K562 (cell line): ENCODE measurements around the gene PRRC2A. TPM values are rescaled to one million over a fixed set of nuclear protein-coding genes. Genes with fewer than 3 reads are reported as not detected.
A peak's percentile ranks its signal among the peaks of the same experiment; 100 is the strongest.

Source experiments
- ASH1L ChIP-seq: fragments of 450-650 bp; IDR thresholded peaks from 2 replicates; pipeline ENCODE4 v1.6.1; 2018; ENCODE audit warnings: borderline replicate concordance, mild to moderate bottlenecking, low read depth; ENCODE audit not compliant: partially characterized antibody
- CREB1 ChIP-seq, 2 experiments: sonication (generic) in 1 of 2; formaldehyde crosslinking in 1 of 2; IDR thresholded peaks; 2 replicates each; pipeline versions ENCODE4 v1.6.1 to v1.8.0; 2012 to 2022; ENCODE audit warnings: inconsistent platforms in 1 of 2, mild to moderate bottlenecking in 1 of 2, missing genetic modification reagents in 1 of 2, moderate library complexity in 1 of 2
- GABPB1 ChIP-seq: sonication (generic); formaldehyde crosslinking; IDR thresholded peaks from 2 replicates; pipeline ENCODE4 v1.8.0; 2022; ENCODE audit warnings: mild to moderate bottlenecking, missing genetic modification reagents
- HNRNPH1 ChIP-seq: fragments of 200-400 bp; formaldehyde crosslinking; optimal IDR thresholded peaks from 2 replicates; pipeline ENCODE3; 2017; ENCODE audit warnings: low read depth, mild to moderate bottlenecking, low read length, moderate library complexity
- KLF16 ChIP-seq: IDR thresholded peaks from 2 replicates; pipeline ENCODE4 v1.6.1; 2016; ENCODE audit warnings: antibody characterized with exemption
- NRF1 ChIP-seq, 2 experiments: fragments of 450-650 bp; IDR thresholded peaks in 1 of 2; conservative IDR thresholded peaks in 1 of 2; 2 replicates each; pipeline ENCODE4 v1.6.1; 2014; ENCODE audit warnings: mild to moderate bottlenecking in 2 of 2
- POLR2H ChIP-seq: IDR thresholded peaks from 2 replicates; pipeline ENCODE4 v1.6.1; 2016; ENCODE audit warnings: missing genetic modification characterization, low read depth, mild to moderate bottlenecking, control low read depth, missing compliant biosample characterization, moderate library complexity
- PREB ChIP-seq: sonication (generic); formaldehyde crosslinking; IDR thresholded peaks from 2 replicates; pipeline ENCODE4 v1.8.1; 2023; ENCODE audit warnings: mild to moderate bottlenecking, missing genetic modification reagents
- PRPF4 ChIP-seq: fragments of 200-400 bp; formaldehyde crosslinking; IDR thresholded peaks from one replicate; pipeline ENCODE4 v1.6.1; 2017; ENCODE audit warnings: low read length, low read depth, mild to moderate bottlenecking; ENCODE audit not compliant: insufficient read depth, poor library complexity, severe bottlenecking
- RBBP5 ChIP-seq: fragments of 200-600 bp; sonication (generic); IDR thresholded peaks from 2 replicates; pipeline ENCODE4 v1.6.1; 2012; ENCODE audit warnings: borderline replicate concordance, mild to moderate bottlenecking, low read length, control low read depth, inconsistent platforms; ENCODE audit not compliant: insufficient read depth, poor library complexity, severe bottlenecking
- RCOR1 ChIP-seq, 2 experiments: IDR thresholded peaks; 2 replicates each; pipeline ENCODE4 v1.6.1; 2012; ENCODE audit warnings: low read depth in 2 of 2, low read length in 2 of 2, borderline replicate concordance in 1 of 2, improper control_type of control experiment in 1 of 2
- RNF219 ChIP-seq: fragments of 250-450 bp; sonication (Bioruptor Pico); IDR thresholded peaks from 2 replicates; pipeline ENCODE4 v1.5.0; 2022; ENCODE audit warnings: mild to moderate bottlenecking
- TBP ChIP-seq: optimal IDR thresholded peaks from 2 replicates; pipeline ENCODE3; 2011; ENCODE audit warnings: low read depth, low read length, improper control_type of control experiment
- YY1 ChIP-seq, 3 experiments: IDR thresholded peaks; 2 replicates each; pipeline ENCODE4 v1.6.1; 2011; ENCODE audit warnings: low read length in 2 of 3, mild to moderate bottlenecking in 2 of 3, moderate library complexity in 2 of 3, borderline replicate concordance in 1 of 3, control low read depth in 1 of 3, low read depth in 1 of 3; ENCODE audit not compliant: insufficient read depth in 3 of 3, insufficient replicate concordance in 2 of 3, control insufficient read depth in 1 of 3, insufficient read length in 1 of 3; ENCODE audit errors: extremely low read depth in 1 of 3
- ZBTB17 ChIP-seq: fragments of 450-650 bp; formaldehyde crosslinking; IDR thresholded peaks from 2 replicates; pipeline ENCODE4 v1.4.0; 2020; ENCODE audit warnings: mild to moderate bottlenecking
- ZNF24 ChIP-seq: fragments of 450-650 bp; IDR thresholded peaks from 2 replicates; pipeline ENCODE4 v1.6.1; 2016
- ZNF395 ChIP-seq: fragments of 200-800 bp; sonication (Bioruptor generic); IDR thresholded peaks from 2 replicates; pipeline ENCODE4 v1.6.1; 2017; ENCODE audit warnings: missing genetic modification characterization, missing compliant biosample characterization
- ZNF695 ChIP-seq: fragments of 450-650 bp; formaldehyde crosslinking; IDR thresholded peaks from 2 replicates; pipeline ENCODE4 v1.4.0; 2020; ENCODE audit warnings: mild to moderate bottlenecking, moderate library complexity
- ZNF76 ChIP-seq: fragments of 250-450 bp; sonication (Bioruptor Pico); IDR thresholded peaks from 2 replicates; pipeline ENCODE4 v1.4.0; 2020; ENCODE audit warnings: mild to moderate bottlenecking, moderate library complexity, borderline replicate concordance
- ZNF77 ChIP-seq: fragments of 250-450 bp; sonication (Bioruptor Pico); IDR thresholded peaks from 2 replicates; pipeline ENCODE4 v1.5.0; 2020
- polyA plus RNA-seq, 8 experiments: library from polyadenylated mRNA; depleted of rRNA in 4 of 8; stranded (reverse) in 5 of 8; unstranded in 3 of 8; fragments of >200 nt; fragmentation: Nextera tagmentation in 2 of 8; fragmentation: Illumina TruSeq in 1 of 8; extraction: Ambion mirVana in 2 of 8; extraction: Trizol in 1 of 8; gene quantifications; 2 replicates each; pipeline versions ENCODE4 v1.2.1 to v1.2.3, GENCODE V29; 2011 to 2014; ENCODE audit warnings: inconsistent platforms in 1 of 8, missing spikeins in 1 of 8
- total RNA-seq, 7 experiments: library from RNA; depleted of rRNA in 6 of 7; stranded (reverse); fragments of >200 nt in 6 of 7; fragmentation: Illumina TruSeq in 2 of 7; extraction: Trizol in 2 of 7; gene quantifications; 2 replicates each; pipeline versions ENCODE4 v1.2.1 to v1.2.3, GENCODE V29; 2011 to 2021; ENCODE audit warnings: low replicate concordance in 1 of 7

The PRRC2A gene
- total and polyA plus RNA-seq, 9 of the 15 experiments (the other 6 are each of a cell fraction or from before 2014, with no cell fraction given) = 1.0 to 332 (median 63.0) TPM

- TF ChIP-seq ASH1L = no peak
- TF ChIP-seq KLF16 = no peak
- peak; percentile 93 for TF ChIP-seq TBP
- TF ChIP-seq YY1 (IDR thresholded peaks at IDR 0.05; ENCODE audit: borderline replicate concordance in 1 of 3, control insufficient read depth in 1 of 3, extremely low read depth in 1 of 3, insufficient read depth in 3 of 3, insufficient read length in 1 of 3, insufficient replicate concordance in 2 of 3, low read depth in 1 of 3, low read length in 2 of 3) = peak; percentile 92 to 99 (median 97)
- no peak for TF ChIP-seq ZNF76
- peak; percentile 75; the same call in 1 of the 2 replicates for TF ChIP-seq ZNF695
- TF ChIP-seq ZBTB17 (CRISPR knock-in tag) = no peak; the same call in 1 of the 2 replicates
- TF ChIP-seq CREB1 (IDR thresholded peaks at IDR 0.05) = peak; percentile 64
- TF ChIP-seq CREB1 (CRISPR knock-in tag; IDR thresholded peaks at IDR 0.05) = peak; percentile 79
- no peak for TF ChIP-seq RNF219 (CRISPR knock-in tag)
- TF ChIP-seq NRF1 (conservative IDR thresholded peaks at IDR 0.05 in 1 of 2, IDR thresholded peaks at IDR 0.05 in 1 of 2) = peak; percentile 98 to 99
- peak; percentile 99 for TF ChIP-seq PREB (CRISPR knock-in tag)
- TF ChIP-seq GABPB1 (CRISPR knock-in tag) = peak; percentile 47; the same call in 1 of the 2 replicates
- TF ChIP-seq ZNF77 (CRISPR knock-in tag) = 0 out of 2 replicates have a peak, but pooled peaks have one; percentile 4
- no peak for TF ChIP-seq PRPF4
- no peak for TF ChIP-seq RBBP5
- TF ChIP-seq HNRNPH1 = no peak
- TF ChIP-seq RCOR1 (IDR thresholded peaks at IDR 0.05; ENCODE audit: borderline replicate concordance in 1 of 2, low read depth in 2 of 2, low read length in 2 of 2) = peak in 1 of 2 experiments; percentile 6; a peak in 3 of 4 replicates
- peak; percentile 9; the same call in 1 of the 2 replicates for TF ChIP-seq ZNF24
- no peak for TF ChIP-seq POLR2H
- TF ChIP-seq ZNF395 (CRISPR knock-in tag) = no peak
Observed at GRCh38 chr6:31664790-31665500, 44.4 kb downstream of the PRRC2A start, which contains the start of gene GPANK1 (continued).
